Uterus (tissue), 2 donors: ENCODE data around the gene KRTAP5-3.

Source experiments
- CTCF ChIP-seq, 4 experiments: fragments of 200-600 bp in 2 of 4; fragments of 450-650 bp in 2 of 4; sonication (generic) in 2 of 4; IDR thresholded peaks; one replicate each; pipeline ENCODE4 v1.5.1; 2016 to 2019; ENCODE audit warnings: antibody characterized with exemption in 4 of 4, mild to moderate bottlenecking in 2 of 4, moderate library complexity in 1 of 4
- POLR2A ChIP-seq, 2 donors: fragments of 450-650 bp; IDR thresholded peaks; one replicate each; pipeline ENCODE4 v1.6.1; 2016; ENCODE audit warnings: antibody characterized with exemption in 2 of 2, mild to moderate bottlenecking in 1 of 2, moderate library complexity in 1 of 2

GRCh38 chr11:1560002-1560648 is 48.1 kb downstream of the KRTAP5-3 start:
- TF ChIP-seq CTCF (IDR thresholded peaks at IDR 0.05): no peak
- no peak for TF ChIP-seq POLR2A (IDR thresholded peaks at IDR 0.05)
